ENCODE data around the gene SUCLG2.

DNA sequence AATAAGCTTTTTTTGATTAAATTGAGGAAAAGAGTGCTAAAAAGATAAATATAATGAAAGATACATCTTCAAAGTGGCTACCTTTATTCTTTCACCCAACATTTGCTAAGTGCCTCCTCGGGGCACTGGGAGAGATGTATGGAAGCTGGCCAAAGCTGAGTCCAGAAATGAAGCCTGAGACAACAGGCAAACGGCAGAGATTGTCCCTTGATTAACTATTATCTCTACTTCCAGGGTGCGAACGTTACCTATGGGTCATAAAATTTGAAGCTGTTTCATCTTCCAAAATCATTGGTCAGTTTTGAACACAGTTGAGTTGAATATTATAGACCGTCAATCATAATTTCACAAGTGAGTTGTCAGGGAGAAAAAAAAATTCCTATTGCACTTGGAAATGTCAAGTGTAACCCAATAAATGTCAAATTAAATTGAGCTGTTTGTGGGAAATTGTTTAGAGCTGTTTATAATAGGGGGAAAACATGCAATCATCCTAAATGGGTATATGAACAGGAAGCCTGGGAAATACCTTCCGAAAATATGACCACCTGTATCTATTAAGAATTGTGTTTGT, 73.9 kb downstream of the SUCLG2 start:
- TF ChIP-seq, protein P1, sequence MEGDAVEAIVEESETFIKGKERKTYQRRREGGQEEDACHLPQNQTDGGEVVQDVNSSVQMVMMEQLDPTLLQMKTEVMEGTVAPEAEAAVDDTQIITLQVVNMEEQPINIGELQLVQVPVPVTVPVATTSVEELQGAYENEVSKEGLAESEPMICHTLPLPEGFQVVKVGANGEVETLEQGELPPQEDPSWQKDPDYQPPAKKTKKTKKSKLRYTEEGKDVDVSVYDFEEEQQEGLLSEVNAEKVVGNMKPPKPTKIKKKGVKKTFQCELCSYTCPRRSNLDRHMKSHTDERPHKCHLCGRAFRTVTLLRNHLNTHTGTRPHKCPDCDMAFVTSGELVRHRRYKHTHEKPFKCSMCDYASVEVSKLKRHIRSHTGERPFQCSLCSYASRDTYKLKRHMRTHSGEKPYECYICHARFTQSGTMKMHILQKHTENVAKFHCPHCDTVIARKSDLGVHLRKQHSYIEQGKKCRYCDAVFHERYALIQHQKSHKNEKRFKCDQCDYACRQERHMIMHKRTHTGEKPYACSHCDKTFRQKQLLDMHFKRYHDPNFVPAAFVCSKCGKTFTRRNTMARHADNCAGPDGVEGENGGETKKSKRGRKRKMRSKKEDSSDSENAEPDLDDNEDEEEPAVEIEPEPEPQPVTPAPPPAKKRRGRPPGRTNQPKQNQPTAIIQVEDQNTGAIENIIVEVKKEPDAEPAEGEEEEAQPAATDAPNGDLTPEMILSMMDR (conservative IDR thresholded peaks at IDR 0.05; ENCODE audit: low read depth, low read length) = no peak
- TF ChIP-seq EZH2 (IDR thresholded peaks at IDR 0.05; ENCODE audit: low read length, unreplicated experiment) = no peak
